Ovary (tissue), 9 donors: ENCODE measurements around the gene CCL5. TPM values are rescaled to one million over a fixed set of nuclear protein-coding genes. Genes with fewer than 3 reads are reported as not detected.

Experiments
- DNase-seq, 5 donors: peaks; one replicate each; pipeline ENCODE4 v3.0.0-alpha.2; 2019 to 2020
- H3K27ac ChIP-seq, 2 donors: fragments of 200-600 bp; one replicate each; pipeline versions ENCODE4 v1.5.1 to v1.8.0; 2019 to 2022
- H3K27me3 ChIP-seq: fragments of 200-600 bp; one replicate; pipeline ENCODE4 v1.8.0; 2022
- H3K36me3 ChIP-seq: fragments of 200-600 bp; sonication (generic); one replicate; pipeline ENCODE4 v1.5.1; 2019
- H3K4me1 ChIP-seq: one replicate; pipeline ENCODE4 v1.8.1; 2013; ENCODE audit warnings: mild to moderate bottlenecking, moderate library complexity; ENCODE audit not compliant: insufficient read depth
- H3K4me3 ChIP-seq: fragments of 200-600 bp; sonication (generic); one replicate; pipeline ENCODE4 v1.5.1; 2017
- H3K9me3 ChIP-seq, 2 donors: fragments of 200-600 bp in 1 of 2; sonication (generic) in 1 of 2; one replicate each; pipeline versions ENCODE4 v1.5.1 to v1.8.1; 2013 to 2019; ENCODE audit warnings: mild to moderate bottlenecking in 1 of 2, moderate library complexity in 1 of 2
- EP300 ChIP-seq: sonication (generic); formaldehyde crosslinking; IDR thresholded peaks from one replicate; pipeline ENCODE4 v1.6.1; 2017; ENCODE audit warnings: antibody characterized with exemption
- POLR2A ChIP-seq: fragments of 450-650 bp; IDR thresholded peaks from one replicate; pipeline ENCODE4 v1.6.1; 2017; ENCODE audit warnings: antibody characterized with exemption, mild to moderate bottlenecking, moderate library complexity
- WGBS, 3 donors: extraction: QIAGEN DNeasy Blood & Tissue Kit in 1 of 3; methylation state at CpG; one replicate each; pipeline versions ENCODE4 v1.1.5 to v1.1.7; 2013 to 2017; 5-methylcytosine and 5-hydroxymethylcytosine counted together
- intact Hi-C, 4 donors: fragments of 100-400 bp; cut with DNase I; formaldehyde crosslinking; loops; one replicate each; pipeline versions ENCODE4 v1.11.0 to v1.15.1; 2022 to 2023
- polyA plus RNA-seq, 2 donors: library from polyadenylated mRNA; stranded (reverse); fragments of 200-250 nt in 1 of 2; fragments of 350-450 nt in 1 of 2; fragmentation: Illumina TruSeq in 1 of 2; extraction: RNeasy Lipid Tissue Mini Kit (QIAGEN cat#74804) in 1 of 2; gene quantifications; one replicate each; pipeline ENCODE4 v1.2.3, GENCODE V29; 2013 to 2014
- total RNA-seq, 7 donors: library from RNA; depleted of rRNA in 2 of 7; stranded (reverse); fragments of >200 nt in 2 of 7; fragmentation: NEBNext Ultra II Directional in 3 of 7; extraction: Animal tissue kit (Norgen Biotek cat#: 25700) in 3 of 7; gene quantifications; one replicate each; pipeline versions ENCODE4 v1.1.0 to v1.2.4, GENCODE V29; 2016 to 2023
- TF ChIP-seq, protein P1 (sequence below), 3 donors: fragments of 450-650 bp in 2 of 3; fragments of 200-600 bp in 1 of 3; IDR thresholded peaks; one replicate each; pipeline versions ENCODE4 v1.5.1 to v1.8.0; 2016 to 2022; ENCODE audit warnings: antibody characterized with exemption in 3 of 3, mild to moderate bottlenecking in 1 of 3
- donor health status: DM: no; HTN: no; CAD: no; lungs with moderate emphysema.
- donor health status: DM: no; HTN: no; CAD: no.
- donor health status: Bipolar disorder and iron deficiency.
- donor health status: DM: yes; HTN: yes; CAD: no.
- donor health status: DM: no; HTN: no; CAD: no.
- donor health status: DM: yes; HTN: yes; CAD: no.

The CCL5 gene
- total and polyA plus RNA-seq, 9 donors: 0.28 to 44.5 (median 2.1) TPM

DNA sequence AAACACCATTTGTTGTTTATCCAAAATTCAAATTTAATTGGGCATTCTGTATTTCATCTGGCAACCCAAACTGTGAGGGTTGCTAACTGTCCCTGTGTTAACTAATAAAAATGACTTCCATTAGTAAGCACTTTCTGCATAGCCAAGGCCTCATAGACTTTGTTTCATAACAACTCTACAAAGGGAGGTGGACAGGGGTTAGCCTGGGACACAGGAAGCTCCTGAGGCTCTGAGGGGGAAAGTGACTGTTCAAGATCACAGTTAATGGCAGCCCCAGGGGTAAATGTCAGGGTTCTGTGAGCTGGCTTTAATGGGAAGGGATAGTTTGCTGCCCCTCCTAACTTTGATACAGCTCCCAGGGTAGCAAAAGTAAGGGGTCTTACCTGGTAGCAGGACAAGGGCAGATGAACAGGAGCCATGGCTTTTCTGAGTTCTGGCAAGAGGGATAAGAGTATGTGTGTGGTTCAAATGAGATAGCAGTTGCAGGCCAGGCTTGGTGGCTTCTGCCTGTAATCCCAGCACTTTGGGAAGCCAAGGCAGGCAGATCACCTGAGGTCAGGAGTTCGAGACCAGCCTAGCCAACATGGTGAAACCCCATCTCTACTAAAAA lies 13.7 kb downstream of the CCL5 start:
- Histone ChIP-seq H3K4me1 (no peaks in the 10 kb centered on the region), H3K27ac (no peak overlapping the region), H3K36me3 (no peaks in the 10 kb centered on the region), H3K9me3 (no peaks in the 10 kb centered on the region), H3K4me3 (no peak overlapping the region), H3K27me3 (no peaks in the 10 kb centered on the region)
- intact Hi-C loops: no loop called here
- DNase-seq: no peak
- WGBS, 3 donors: 95 to 100% (median 96%) methylated on average over 1 of the region's 1 CpG
- TF ChIP-seq POLR2A (no peak), EP300 (no peak)
- TF ChIP-seq, protein P1, sequence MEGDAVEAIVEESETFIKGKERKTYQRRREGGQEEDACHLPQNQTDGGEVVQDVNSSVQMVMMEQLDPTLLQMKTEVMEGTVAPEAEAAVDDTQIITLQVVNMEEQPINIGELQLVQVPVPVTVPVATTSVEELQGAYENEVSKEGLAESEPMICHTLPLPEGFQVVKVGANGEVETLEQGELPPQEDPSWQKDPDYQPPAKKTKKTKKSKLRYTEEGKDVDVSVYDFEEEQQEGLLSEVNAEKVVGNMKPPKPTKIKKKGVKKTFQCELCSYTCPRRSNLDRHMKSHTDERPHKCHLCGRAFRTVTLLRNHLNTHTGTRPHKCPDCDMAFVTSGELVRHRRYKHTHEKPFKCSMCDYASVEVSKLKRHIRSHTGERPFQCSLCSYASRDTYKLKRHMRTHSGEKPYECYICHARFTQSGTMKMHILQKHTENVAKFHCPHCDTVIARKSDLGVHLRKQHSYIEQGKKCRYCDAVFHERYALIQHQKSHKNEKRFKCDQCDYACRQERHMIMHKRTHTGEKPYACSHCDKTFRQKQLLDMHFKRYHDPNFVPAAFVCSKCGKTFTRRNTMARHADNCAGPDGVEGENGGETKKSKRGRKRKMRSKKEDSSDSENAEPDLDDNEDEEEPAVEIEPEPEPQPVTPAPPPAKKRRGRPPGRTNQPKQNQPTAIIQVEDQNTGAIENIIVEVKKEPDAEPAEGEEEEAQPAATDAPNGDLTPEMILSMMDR (IDR thresholded peaks at IDR 0.05): no peak

DNA sequence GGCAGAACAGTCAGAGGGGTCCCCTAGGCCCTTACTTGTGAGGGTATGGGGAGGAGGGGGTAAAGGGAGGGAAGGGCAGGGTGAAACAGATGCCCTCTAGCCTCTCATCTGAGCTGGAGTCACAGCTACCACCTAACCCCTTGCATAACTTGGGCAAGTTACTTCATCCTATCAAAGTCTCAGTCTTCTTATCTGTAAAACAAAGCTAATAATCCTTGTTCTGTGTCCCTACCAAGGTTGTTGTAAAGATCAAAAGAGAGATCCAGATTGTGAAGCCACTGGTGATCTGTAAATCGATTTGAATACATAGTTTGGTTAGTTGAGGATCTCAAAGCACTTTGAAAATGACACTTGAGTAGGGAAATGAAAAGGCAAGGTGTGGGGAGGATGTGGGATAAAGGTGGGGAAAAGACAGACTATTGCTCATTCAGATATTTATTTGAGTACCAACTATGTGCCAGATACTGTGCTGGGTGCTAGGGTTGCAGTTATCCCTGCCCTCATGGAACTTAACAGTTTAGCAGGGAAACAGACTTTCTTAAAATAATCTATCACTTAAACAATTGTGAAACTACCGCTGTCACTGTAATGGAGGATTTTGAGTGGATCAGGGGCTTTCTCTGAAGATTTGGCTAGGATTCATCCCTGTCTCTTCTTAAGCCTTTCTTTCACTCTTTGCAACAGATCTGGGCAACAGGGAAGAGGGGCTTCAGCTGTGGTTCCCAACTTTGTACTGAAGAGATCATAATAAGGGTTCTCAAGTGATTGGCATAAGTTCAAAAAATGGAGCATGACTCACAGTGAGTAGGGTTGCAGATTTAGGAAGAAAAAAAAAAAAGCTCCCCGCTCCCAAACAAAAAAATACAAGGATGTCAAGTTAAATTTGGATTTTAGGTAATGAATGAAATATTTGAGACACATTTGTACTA lies 14.5 kb downstream of the CCL5 start:
- no peaks in the 10 kb centered on the region for H3K27me3 ChIP-seq
- no peak overlapping the region for H3K27ac ChIP-seq
- TF ChIP-seq, protein P1 (IDR thresholded peaks at IDR 0.05): no peak
- TF ChIP-seq EP300: no peak
- TF ChIP-seq POLR2A: no peak
- H3K4me3 ChIP-seq: no peak overlapping the region
- 79 to 80% (median 80%) methylated on average over 3 of the region's 3 CpGs for WGBS, 3 donors
- no peaks in the 10 kb centered on the region for H3K36me3 ChIP-seq
- no peaks in the 10 kb centered on the region for H3K4me1 ChIP-seq
- intact Hi-C loops: no loop called here
- no peaks in the 10 kb centered on the region for H3K9me3 ChIP-seq
- DNase-seq: no peak

DNA sequence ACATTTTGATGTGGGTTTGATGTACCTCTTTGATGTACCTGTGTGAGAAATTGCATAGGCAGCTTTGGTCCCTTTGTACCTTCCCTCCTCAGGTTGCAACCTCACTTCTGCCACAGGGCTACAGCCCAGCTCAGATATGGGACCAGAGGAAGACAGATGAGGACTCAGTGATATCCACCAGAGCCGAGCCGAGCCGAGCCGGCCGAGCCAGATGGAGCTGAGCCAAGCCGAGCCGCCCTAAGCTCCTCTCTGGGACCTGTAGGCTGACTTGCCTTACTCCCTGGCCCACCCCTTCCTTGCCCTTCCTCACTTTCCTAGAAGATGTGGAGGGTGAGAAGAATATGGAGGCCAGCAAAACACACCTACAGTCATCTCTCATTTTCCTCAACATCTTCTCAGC lies 15.3 kb downstream of the CCL5 start:
- 81 to 90% (median 83%) methylated on average over 7 of the region's 7 CpGs for WGBS, 3 donors
- intact Hi-C loops: no loop called here
- Histone ChIP-seq H3K4me3 (no peak overlapping the region), H3K36me3 (no peaks in the 10 kb centered on the region), H3K9me3 (no peaks in the 10 kb centered on the region), H3K4me1 (no peaks in the 10 kb centered on the region), H3K27ac (no peak overlapping the region), H3K27me3 (no peaks in the 10 kb centered on the region)
- DNase-seq: no peak
- TF ChIP-seq EP300 (no peak), POLR2A (no peak)
- TF ChIP-seq, protein P1 (IDR thresholded peaks at IDR 0.05): no peak

DNA sequence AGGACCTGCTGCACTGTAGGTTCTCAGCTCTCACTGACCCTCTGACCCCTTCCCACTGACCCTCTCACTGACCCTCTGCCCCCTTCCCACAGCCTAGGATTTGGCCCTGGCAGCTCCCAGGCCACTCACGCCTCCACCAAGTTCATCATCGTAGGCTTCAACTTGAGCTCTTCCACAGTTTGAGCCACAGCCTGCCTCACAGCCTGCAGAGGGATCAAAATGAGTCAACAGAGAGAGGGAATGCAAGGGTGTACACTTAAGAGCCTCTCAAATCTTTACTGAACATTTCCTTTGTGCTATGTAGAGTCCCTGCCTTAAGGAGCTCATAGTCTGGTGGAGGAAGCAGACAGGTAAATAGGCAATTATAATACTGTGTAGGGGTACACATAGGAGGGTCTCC lies 23.6 kb downstream of the CCL5 start:
- TF ChIP-seq, protein P1 (IDR thresholded peaks at IDR 0.05): no peak
- TF ChIP-seq POLR2A (no peak), EP300 (no peak)
- H3K27ac ChIP-seq: no peak overlapping the region
- no peaks in the 10 kb centered on the region for H3K27me3 ChIP-seq
- no peak for DNase-seq
- no peaks in the 10 kb centered on the region for H3K4me1 ChIP-seq
- no peak overlapping the region for H3K4me3 ChIP-seq
- no peaks in the 10 kb centered on the region for H3K36me3 ChIP-seq
- H3K9me3 ChIP-seq: no peaks in the 10 kb centered on the region
- 85 to 95% (median 92%) methylated on average over 2 of the region's 2 CpGs for WGBS, 3 donors
- intact Hi-C loops: no loop called here
